ENCODE data around the gene SLF1. TPM values are rescaled to one million over a fixed set of nuclear protein-coding genes. Genes with fewer than 3 reads are reported as not detected.

Gene SLF1
- total RNA-seq, 1 donor from 2014 or later = 48.1 TPM

DNA sequence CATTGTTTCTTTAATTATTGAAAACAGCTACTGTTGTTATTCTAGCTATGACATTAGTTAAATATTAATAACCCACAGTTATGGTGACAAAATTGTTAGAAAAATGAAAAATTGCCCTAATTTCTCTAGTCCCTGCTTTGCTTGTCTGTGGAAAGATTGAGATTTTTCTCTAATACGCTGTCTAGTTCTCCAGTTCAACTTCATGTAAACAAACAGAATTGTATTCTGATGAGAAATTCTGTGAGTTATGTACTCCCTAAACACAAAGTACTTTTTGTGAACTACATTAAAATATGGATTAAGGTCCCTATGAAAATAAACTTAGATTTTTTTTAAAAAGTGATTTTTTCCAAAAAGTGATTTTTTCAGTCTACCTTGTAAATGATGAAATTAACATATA, 8.7 kb downstream of the SLF1 start:
- H4K20me1 ChIP-seq (ENCODE audit: low read depth) = no peaks in the 10 kb centered on the region
- no peak overlapping the region for H3K27ac Mint-ChIP-seq
- H3F3A ChIP-seq (ENCODE audit: low read depth) = no peaks in the 10 kb centered on the region
- no peak overlapping the region for H3K4me3 ChIP-seq
- no peaks in the 10 kb centered on the region for H3K27me3 Mint-ChIP-seq (ENCODE audit: insufficient read depth, low read depth)
- peaks cover 41% of the 10 kb centered on the region for H3K36me3 Mint-ChIP-seq
- peaks cover 2% of the 10 kb centered on the region for H3K4me1 Mint-ChIP-seq
- H3K4me2 ChIP-seq = no peak overlapping the region
- H3K4me3 Mint-ChIP-seq = no peak overlapping the region
- no peaks in the 10 kb centered on the region for H3K27me3 ChIP-seq
- no peaks in the 10 kb centered on the region for H3K9me3 ChIP-seq (ENCODE audit: low read depth)
- H3K27ac ChIP-seq = no peak overlapping the region
- no peaks in the 10 kb centered on the region for H3K4me1 ChIP-seq
- peaks cover 15% of the 10 kb centered on the region for H3K9me3 Mint-ChIP-seq
- no peak overlapping the region for H2AFZ ChIP-seq (replicated peaks)
- TF ChIP-seq EZH2 (IDR thresholded peaks at IDR 0.05) = no peak
- no peak for TF ChIP-seq CTCF (IDR thresholded peaks at IDR 0.05)
- no peak for TF ChIP-seq EZH2phosphoT487 (IDR thresholded peaks at IDR 0.05)
- no peak for DNase-seq (ENCODE audit: low spot score)
- H3K36me3 ChIP-seq = peaks cover 10% of the 10 kb centered on the region
- H3K9ac ChIP-seq = no peak overlapping the region
- peaks cover 72% of the 10 kb centered on the region for H3K79me2 ChIP-seq (ENCODE audit: low read depth)

GRCh38 chr5:94632024-94632423, 13.6 kb downstream of the SLF1 start:
- Mint-ChIP-seq H3K36me3 (peaks cover 71% of the 10 kb centered on the region), H3K4me3 (no peak overlapping the region)
- H3K79me2 ChIP-seq (ENCODE audit: low read depth) = peaks cover 61% of the 10 kb centered on the region

DNA sequence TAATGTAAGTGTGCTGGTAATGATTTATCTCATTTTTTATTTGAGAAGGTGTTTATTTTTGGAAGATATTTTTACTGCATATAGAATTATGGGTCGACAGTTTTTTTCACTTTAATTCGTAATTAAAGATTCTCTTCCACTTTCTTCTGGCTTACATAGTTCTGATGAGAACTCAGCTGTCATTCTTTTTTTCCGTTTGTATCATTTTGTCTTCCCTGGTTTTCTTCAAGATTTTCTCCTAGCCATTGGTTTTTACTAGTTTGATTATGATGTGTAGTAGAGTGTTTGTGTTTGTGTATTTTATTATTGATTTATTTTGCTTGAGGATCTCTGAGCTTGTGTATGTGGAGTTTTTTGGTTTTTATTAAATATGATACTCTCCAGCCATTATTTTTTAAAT, 21.7 kb downstream of the SLF1 start:
- H3K27me3 Mint-ChIP-seq (ENCODE audit: insufficient read depth, low read depth) = peaks cover 6% of the 10 kb centered on the region
- Histone ChIP-seq H3K4me2 (no peak overlapping the region), H3K79me2 (ENCODE audit: low read depth) (peaks cover 78% of the 10 kb centered on the region), H3K4me3 (no peak overlapping the region), H2AFZ (replicated peaks) (no peak overlapping the region), H3K4me1 (no peaks in the 10 kb centered on the region), H3K27ac (no peak overlapping the region), H3K27me3 (no peaks in the 10 kb centered on the region), H3F3A (ENCODE audit: low read depth) (no peaks in the 10 kb centered on the region), H3K9ac (no peak overlapping the region), H4K20me1 (ENCODE audit: low read depth) (no peaks in the 10 kb centered on the region), H3K36me3 (peaks cover 27% of the 10 kb centered on the region), H3K9me3 (ENCODE audit: low read depth) (no peaks in the 10 kb centered on the region)
- H3K9me3 Mint-ChIP-seq = peaks cover 55% of the 10 kb centered on the region
- no peaks in the 10 kb centered on the region for H3K4me1 Mint-ChIP-seq
- H3K36me3 Mint-ChIP-seq = peaks cover 72% of the 10 kb centered on the region
- H3K27ac Mint-ChIP-seq = no peak overlapping the region
- no peak overlapping the region for H3K4me3 Mint-ChIP-seq
- no peak for DNase-seq (ENCODE audit: low spot score)
- no peak for TF ChIP-seq CTCF (IDR thresholded peaks at IDR 0.05)
- TF ChIP-seq EZH2 (IDR thresholded peaks at IDR 0.05) = no peak
- no peak for TF ChIP-seq EZH2phosphoT487 (IDR thresholded peaks at IDR 0.05)

More at GRCh38 chr5:94632024-94632423, 13.6 kb downstream of the SLF1 start:
- Mint-ChIP-seq H3K4me1 (no peaks in the 10 kb centered on the region), H3K27me3 (ENCODE audit: insufficient read depth, low read depth) (peaks cover 1% of the 10 kb centered on the region), H3K27ac (no peak overlapping the region), H3K9me3 (peaks cover 41% of the 10 kb centered on the region)
- no peaks in the 10 kb centered on the region for H3K27me3 ChIP-seq
- H3K4me3 ChIP-seq = no peak overlapping the region
- H3K4me2 ChIP-seq = no peak overlapping the region
- peaks cover 24% of the 10 kb centered on the region for H3K36me3 ChIP-seq
- no peak for DNase-seq (ENCODE audit: low spot score)
- no peaks in the 10 kb centered on the region for H3K9me3 ChIP-seq (ENCODE audit: low read depth)
- no peaks in the 10 kb centered on the region for H3F3A ChIP-seq (ENCODE audit: low read depth)
- H3K9ac ChIP-seq = no peak overlapping the region
- no peaks in the 10 kb centered on the region for H4K20me1 ChIP-seq (ENCODE audit: low read depth)
- H3K4me1 ChIP-seq = no peaks in the 10 kb centered on the region
- no peak overlapping the region for H3K27ac ChIP-seq
- H2AFZ ChIP-seq (replicated peaks) = no peak overlapping the region
- TF ChIP-seq EZH2phosphoT487 (IDR thresholded peaks at IDR 0.05) (no peak), CTCF (IDR thresholded peaks at IDR 0.05) (no peak), EZH2 (IDR thresholded peaks at IDR 0.05) (no peak)
